Measurements from ENCODE around the gene HOATZ.

HOATZ gene

DNA sequence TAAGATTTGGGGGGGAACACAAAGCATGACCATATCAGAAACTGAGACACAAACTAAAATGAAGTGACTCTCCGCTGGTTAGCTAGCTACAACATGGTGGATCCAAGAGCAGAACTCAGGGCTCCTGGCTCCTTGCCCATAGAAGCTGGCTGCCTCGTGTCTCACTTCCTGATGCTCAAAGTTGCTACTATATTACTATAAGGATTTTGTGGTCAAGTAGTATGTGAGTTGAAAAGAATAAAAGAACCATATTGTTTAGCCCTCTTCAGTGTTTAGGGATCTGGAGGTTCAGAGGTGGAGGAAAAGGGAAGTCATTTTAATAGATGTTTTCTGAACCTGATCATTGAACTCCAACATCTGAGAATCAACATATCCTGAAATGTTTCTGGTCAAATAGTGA lies 70.8 kb downstream of the HOATZ start:
- DNase-seq: no peak

DNA sequence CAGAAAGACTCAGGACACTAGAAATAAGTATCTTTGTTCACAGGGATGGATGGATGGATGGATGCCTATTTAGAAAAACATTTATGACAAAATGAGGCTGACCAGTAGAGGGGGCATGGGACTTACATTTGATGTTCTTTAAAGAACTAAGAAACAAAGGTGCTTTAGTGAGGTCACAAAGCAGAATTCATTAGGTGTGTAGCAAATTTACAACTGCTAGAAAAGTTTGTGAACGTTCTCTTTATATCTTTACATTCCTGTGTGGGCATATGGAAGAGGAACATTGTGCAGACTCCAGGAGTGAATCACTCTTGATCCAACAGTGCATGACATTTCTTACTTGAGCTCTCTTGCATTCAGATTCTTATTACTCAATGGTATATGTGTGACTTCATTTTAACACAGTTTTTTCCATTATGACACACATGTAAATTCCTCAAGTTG lies 71.8 kb downstream of the HOATZ start:
- DNase-seq: peak; percentile 18 to 59
